OCI-LY3 (cell line): ENCODE results near the gene ALDH16A1.
A peak's percentile ranks its signal among the peaks of the same experiment; 100 is the strongest.

ENCODE experiments used
- H2AFZ ChIP-seq: fragments of 200-600, 300-600 bp; shearing (Covaris generic); 2 replicates; pipeline ENCODE4 v1.6.0; 2014; ENCODE audit warnings: antibody characterized with exemption, low read depth, low read length
- H3K27ac ChIP-seq: fragments of 200-600, 300-600 bp; sonication (generic); 2 replicates; pipeline ENCODE4 v1.5.1; 2014; ENCODE audit warnings: mild to moderate bottlenecking, low read length, moderate library complexity, mixed read lengths
- H3K27me3 ChIP-seq: fragments of 200-600, 300-600 bp; sonication (generic); 2 replicates; pipeline ENCODE4 v1.6.1; 2014; ENCODE audit warnings: low read depth, low read length, mixed read lengths
- H3K36me3 ChIP-seq: fragments of 200-600, 300-600 bp; sonication (generic); replicated peaks from 2 replicates; pipeline ENCODE3; 2014; ENCODE audit warnings: low read depth, low read length, mixed read lengths
- H3K4me1 ChIP-seq: fragments of 300-600, 200-600 bp; sonication (generic); 2 replicates; pipeline ENCODE4 v1.6.1; 2014; ENCODE audit warnings: low read length, mixed read lengths
- H3K4me2 ChIP-seq: fragments of 200-600, 300-600 bp; sonication (generic); 2 replicates; pipeline ENCODE4 v1.6.1; 2014; ENCODE audit warnings: low read length, mixed read lengths
- H3K4me3 ChIP-seq: fragments of 300-600, 200-600 bp; sonication (generic); 2 replicates; pipeline ENCODE4 v1.5.1; 2014; ENCODE audit warnings: antibody characterized with exemption, mild to moderate bottlenecking, low read length, moderate library complexity
- H3K79me2 ChIP-seq: fragments of 300-600, 200-600 bp; shearing (Covaris generic); 2 replicates; pipeline ENCODE4 v1.6.1; 2014; ENCODE audit warnings: mild to moderate bottlenecking, low read length, mixed read lengths
- H3K9ac ChIP-seq: fragments of 300-600, 200-600 bp; shearing (Covaris generic); 2 replicates; pipeline ENCODE4 v1.6.0; 2014; ENCODE audit warnings: mild to moderate bottlenecking, low read length, moderate library complexity
- H3K9me3 ChIP-seq: fragments of 200-600, 300-600 bp; shearing (Covaris generic); 2 replicates; pipeline ENCODE4 v1.6.1; 2014; ENCODE audit warnings: low read length, mixed read lengths; ENCODE audit not compliant: insufficient read depth
- H4K20me1 ChIP-seq: fragments of 200-600, 300-600 bp; sonication (generic); 2 replicates; pipeline ENCODE4 v1.6.1; 2016; ENCODE audit warnings: low read length, mixed read lengths; ENCODE audit not compliant: insufficient read depth
- CTCF ChIP-seq: fragments of 200-600, 300-600 bp; sonication (generic); IDR thresholded peaks from 2 replicates; pipeline ENCODE4 v1.5.1; 2014; ENCODE audit warnings: antibody characterized with exemption, low read length, low read depth
- EZH2phosphoT487 ChIP-seq: fragments of 200-600 bp; shearing (Covaris generic); IDR thresholded peaks from 2 replicates; pipeline ENCODE4 v1.6.1; 2018; ENCODE audit warnings: antibody characterized with exemption, mixed run types, low read depth

The ALDH16A1 gene

GRCh38 chr19:49440439-49441209 lies 12.4 kb upstream of the ALDH16A1 start:
- Histone ChIP-seq H3K27me3 (peaks cover 48% of the 10 kb centered on the region), H2AFZ (no peak overlapping the region), H4K20me1 (no peaks in the 10 kb centered on the region), H3K79me2 (no peaks in the 10 kb centered on the region), H3K4me1 (peaks cover 4% of the 10 kb centered on the region; the same call in 1 of the 2 replicates), H3K27ac (no peak overlapping the region), H3K9ac (no peak overlapping the region), H3K36me3 (no peaks in the 10 kb centered on the region), H3K9me3 (no peaks in the 10 kb centered on the region), H3K4me3 (no peak overlapping the region), H3K4me2 (no peak overlapping the region)
- TF ChIP-seq EZH2phosphoT487, result no peak
- no peak for TF ChIP-seq CTCF

GRCh38 chr19:49441210-49441959 lies 11.6 kb upstream of the ALDH16A1 start, which contains the start of gene SLC17A7:
Gene SLC17A7, minus strand, starts transcription at chr19:49441527. Its CDS starts 148 bp downstream, at chr19:49441379.
- H3K36me3 ChIP-seq, result peaks cover 2% of the 10 kb centered on the region
- peaks cover 4% of the 10 kb centered on the region; the same call in 1 of the 2 replicates for H3K4me1 ChIP-seq
- H3K27me3 ChIP-seq, result peaks cover 48% of the 10 kb centered on the region
- no peaks in the 10 kb centered on the region for H4K20me1 ChIP-seq
- no peaks in the 10 kb centered on the region for H3K9me3 ChIP-seq
- TF ChIP-seq EZH2phosphoT487, result no peak
- TF ChIP-seq CTCF, result no peak
- H3K4me3 ChIP-seq, result peak within 1 kb of the TSS; percentile 82
- no peaks in the 10 kb centered on the region for H3K79me2 ChIP-seq
- no peak within 1 kb of the TSS for H2AFZ ChIP-seq
- H3K27ac ChIP-seq, result no peak within 1 kb of the TSS
- peak within 1 kb of the TSS; percentile 74 for H3K4me2 ChIP-seq
- peak within 1 kb of the TSS; percentile 66; the same call in 1 of the 2 replicates for H3K9ac ChIP-seq

GRCh38 chr19:49441960-49442350 lies 11.1 kb upstream of the ALDH16A1 start:
- H3K9me3 ChIP-seq, result no peaks in the 10 kb centered on the region
- no peaks in the 10 kb centered on the region for H3K79me2 ChIP-seq
- peak overlapping the region; percentile 82 for H3K4me3 ChIP-seq
- peaks cover 45% of the 10 kb centered on the region for H3K27me3 ChIP-seq
- no peak overlapping the region for H3K27ac ChIP-seq
- H2AFZ ChIP-seq, result no peak overlapping the region
- H3K36me3 ChIP-seq, result peaks cover 7% of the 10 kb centered on the region
- H4K20me1 ChIP-seq, result no peaks in the 10 kb centered on the region
- TF ChIP-seq EZH2phosphoT487 (no peak), CTCF (no peak)
- H3K4me1 ChIP-seq, result peaks cover 4% of the 10 kb centered on the region; the same call in 1 of the 2 replicates
- H3K4me2 ChIP-seq, result peak overlapping the region; percentile 74; the same call in 1 of the 2 replicates
- H3K9ac ChIP-seq, result no peak overlapping the region

GRCh38 chr19:49442354-49442753 lies 10.7 kb upstream of the ALDH16A1 start:
- Histone ChIP-seq H2AFZ (no peak overlapping the region), H3K27ac (no peak overlapping the region), H3K79me2 (no peaks in the 10 kb centered on the region), H3K4me3 (peak overlapping the region; percentile 82), H3K4me2 (peak overlapping the region; percentile 74), H3K4me1 (peaks cover 4% of the 10 kb centered on the region; the same call in 1 of the 2 replicates), H3K9ac (peak overlapping the region; percentile 66; the same call in 1 of the 2 replicates), H3K27me3 (peaks cover 43% of the 10 kb centered on the region), H3K36me3 (peaks cover 11% of the 10 kb centered on the region), H3K9me3 (no peaks in the 10 kb centered on the region), H4K20me1 (no peaks in the 10 kb centered on the region)
- no peak for TF ChIP-seq CTCF
- no peak for TF ChIP-seq EZH2phosphoT487
